ENCODE data around the gene SUGP1.
"Not testable (repeated sequence)": the region's sequence is repeated elsewhere in the genome, so short reads cannot be mapped to it uniquely, and the experiment has no call there.

SUGP1 gene

DNA sequence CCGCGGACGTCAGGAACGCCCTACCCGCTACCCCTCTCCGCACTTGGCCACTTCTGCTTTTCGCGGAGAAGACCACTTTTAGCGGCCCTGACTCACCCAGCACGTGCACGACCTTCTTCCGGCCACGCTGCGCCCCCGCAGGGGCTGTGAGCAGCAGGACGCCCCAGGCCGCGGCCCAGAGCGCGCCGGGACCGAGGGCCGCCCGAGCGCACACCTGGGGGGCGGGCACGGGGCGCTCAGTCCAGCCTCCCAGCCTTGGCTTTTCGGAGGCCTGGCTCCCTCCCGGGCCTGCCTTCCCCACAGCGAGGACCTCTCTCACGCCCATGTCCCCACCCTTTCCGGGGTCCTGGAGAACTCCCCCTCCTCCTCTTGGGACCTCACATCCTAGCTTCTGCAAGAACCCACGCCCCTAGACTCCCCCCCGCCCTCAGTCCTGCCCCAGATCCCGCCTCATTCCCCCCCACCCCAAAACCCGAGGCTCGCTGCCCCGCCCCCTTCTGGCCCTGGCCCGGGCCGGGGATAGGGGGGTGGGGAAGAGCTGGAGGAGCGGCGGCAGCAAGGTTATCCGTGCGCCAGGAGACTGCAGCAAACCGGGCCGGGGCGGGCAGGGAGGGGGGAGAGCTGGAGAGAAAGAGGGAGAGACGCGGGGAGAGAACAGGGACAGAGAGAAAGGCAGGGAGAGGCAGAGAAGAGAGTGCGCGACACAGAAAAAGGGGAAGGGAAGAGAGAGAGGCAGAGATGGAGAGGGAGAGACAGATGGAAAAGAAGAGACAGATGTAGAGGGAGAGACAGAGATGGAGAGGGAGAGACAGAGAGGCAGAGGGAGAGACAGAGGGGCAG, 58.7 kb downstream of the SUGP1 start:
- peak; percentile 44 for DNase-seq

DNA sequence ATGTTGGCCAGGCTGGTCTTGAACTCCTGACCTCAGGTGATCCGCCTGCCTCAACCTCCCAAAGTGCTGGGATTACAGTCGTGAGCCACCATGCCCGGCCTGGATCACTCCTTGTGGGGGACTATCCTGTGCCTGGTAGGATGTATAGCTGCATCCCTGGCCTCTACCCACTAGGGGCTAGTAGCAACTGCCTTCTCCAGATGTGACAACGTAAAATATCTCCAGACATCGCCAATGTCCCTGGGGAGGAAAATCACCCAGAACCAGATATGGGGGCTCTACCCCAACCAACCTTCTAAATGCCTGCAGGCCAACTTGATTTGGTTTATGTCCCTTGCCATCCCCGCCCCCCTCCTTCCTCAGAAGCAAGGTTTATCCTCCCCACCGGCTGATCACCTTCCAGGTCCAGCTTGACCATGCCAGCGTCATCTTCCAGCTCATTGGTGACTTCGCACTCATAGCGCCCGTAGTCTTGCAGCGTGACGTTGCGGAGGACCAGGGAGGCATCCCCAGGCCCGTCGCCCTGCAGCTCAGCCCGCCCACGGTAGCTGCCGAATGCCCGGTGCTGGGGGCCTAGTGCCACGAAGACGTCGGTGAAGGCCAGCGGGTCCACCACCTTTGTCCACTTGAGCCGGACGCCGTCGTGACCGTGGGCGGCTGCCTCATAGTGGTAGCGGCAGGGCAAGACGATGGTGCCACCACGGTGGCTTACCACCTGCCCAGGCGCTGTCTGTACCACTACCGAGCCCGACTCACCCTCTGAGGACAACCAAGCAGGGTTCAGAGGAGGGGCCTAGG, 59.7 kb downstream of the SUGP1 start:
- no peak for DNase-seq

DNA sequence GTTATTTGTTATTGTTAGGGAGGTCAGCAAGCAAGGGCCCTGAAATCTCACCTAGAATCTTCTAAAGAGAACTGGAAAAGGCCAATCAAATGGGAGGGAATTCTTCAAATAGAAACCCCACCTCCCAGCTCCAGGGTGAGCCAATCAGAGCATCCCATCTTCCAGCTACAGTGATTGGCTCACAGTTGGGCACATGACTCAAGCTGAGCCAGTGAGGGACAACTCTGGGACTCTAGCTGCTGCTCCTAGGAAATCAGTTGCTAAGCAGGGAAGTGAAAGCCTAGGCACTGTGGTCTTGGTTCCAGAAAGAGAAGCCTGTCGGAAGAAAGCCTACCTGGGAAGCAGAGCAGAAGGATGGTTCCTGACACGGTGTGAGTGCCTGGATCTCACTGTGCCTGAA, 60.6 kb downstream of the SUGP1 start:
- DNase-seq = peak; percentile 50

DNA sequence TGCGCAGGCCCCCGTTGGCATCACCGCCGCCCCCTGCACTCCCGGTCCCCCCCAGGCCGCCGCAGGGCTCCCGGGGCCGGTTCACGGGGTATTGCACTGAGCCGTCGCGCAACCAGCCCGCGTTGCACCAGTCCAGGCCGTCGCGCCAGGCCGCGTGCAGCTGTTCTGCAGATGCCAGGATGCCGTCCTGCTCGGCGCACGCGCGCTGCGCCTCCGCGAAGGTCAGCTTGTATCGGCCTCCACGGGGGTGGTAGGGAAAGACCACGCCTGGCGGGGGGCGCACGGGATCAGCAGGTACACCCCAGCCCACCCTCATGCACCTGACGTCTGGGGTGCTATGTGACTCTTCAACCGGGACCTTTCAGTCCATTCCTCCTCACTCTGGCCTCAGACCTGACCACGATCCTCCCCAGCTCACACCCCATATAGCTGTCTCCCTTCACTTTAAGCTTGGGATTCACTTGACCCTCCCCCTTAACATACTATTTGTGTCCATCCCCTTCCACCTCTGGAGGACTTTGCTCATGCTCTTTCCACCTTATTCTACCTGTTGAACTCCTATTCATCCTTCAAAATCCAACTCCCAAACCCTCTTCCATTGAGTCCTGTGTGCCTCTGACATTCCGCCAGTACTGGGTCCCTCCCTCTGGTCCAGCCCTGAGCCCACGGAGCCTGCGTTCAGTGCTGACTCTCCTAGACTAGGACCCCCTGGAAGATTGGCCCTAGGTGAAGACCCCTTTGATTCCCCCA, 61.5 kb downstream of the SUGP1 start:
- DNase-seq = no peak

DNA sequence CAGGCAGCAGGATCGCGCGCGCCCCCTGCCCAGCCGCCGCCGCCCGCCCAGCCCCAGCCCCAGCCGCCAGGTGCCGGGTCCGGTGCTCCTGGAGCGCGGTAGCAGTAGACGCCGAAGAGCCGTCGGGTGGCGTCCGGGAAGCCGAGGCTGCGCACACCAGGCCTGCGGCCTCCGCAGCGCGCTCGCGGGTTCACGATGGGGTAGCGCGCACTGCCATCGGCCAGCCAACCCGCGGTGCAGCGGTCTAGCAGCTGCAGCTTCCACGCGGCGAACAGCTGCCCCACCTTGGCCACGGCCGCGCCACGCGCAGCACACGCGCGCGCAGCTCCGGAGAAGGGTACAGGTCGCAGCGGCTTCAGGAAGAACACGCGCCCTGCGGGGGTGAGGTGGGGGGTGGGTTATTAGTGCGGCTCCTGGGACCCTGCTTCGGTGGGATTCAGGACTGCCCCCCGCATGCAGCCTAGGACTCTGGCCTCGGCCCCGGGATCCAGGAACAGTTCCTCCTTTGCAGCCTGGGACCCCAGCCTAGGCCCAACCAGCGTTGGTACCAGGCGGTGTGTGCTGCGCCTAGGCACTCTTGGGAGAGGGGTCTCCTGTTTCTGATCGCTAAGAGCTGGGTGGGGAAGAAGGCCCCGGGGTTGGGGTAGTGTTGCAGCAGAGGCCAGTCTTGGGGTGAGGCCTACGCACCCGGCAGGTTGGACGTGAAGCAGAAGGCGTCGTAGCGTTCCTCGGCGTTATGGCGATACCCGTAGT, 62.3 kb downstream of the SUGP1 start:
- no peak for DNase-seq

DNA sequence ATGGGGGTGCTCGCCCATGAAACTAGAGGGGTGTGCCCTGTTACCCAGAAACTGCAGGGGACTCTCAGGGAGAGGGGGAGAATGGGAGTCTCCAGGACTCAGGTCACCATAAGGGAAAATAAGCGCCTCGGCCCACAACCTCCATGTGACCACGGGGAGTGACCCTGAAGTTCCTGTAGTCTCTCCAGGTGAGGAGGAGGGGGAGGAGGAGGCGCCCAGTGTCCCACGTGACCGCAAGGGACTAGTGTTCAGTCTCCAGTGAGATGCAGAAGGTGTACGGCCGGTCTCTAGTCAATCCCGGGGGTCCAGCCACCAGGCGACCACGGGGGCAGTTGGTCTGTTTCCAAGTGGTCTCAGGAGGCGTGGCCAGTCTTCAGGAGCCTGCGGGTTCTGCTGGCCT, 63.2 kb downstream of the SUGP1 start:
- no peak for DNase-seq

DNA sequence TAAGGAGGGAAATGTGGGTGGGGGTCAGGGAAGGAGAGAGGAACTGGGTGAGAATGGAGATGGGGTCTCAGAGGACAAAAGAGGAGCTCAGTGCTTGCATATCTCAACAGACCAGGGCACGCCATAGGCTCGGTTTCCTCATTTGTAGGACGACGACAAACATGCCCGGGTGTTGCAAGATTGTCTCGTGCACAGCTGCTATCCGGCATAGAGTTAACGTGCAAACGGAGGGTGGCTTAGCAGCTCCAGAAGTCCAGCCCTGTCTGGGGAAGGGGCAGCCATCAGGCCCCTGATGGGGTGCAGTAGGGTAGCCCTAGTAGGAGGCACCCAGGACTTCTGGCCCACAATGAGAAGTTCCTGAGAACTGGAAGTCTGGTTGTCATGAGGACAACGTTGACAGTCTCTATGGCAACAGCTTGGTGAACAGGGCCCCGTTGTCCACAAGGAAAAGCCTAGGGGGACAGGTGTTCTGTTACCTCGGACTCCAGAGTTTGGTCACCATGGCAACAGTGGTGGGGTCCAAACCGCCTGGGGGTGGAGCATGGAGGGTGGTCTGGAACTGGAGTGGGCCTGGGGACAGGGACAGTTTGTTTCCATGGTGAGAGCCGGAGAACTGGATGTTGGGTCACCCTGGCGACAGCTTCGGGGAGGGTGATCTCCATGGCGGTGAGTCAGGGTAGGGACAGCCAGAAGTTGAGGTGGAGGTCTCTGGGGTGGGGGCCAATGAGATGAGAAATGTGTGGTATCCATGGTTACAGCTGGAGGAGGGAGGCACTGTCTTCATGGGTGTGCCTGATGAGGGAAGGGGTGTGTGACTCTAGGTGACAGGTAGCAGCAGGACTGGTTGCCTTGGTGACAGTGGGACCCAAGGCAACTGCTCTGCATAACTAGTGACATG, 64.0 kb downstream of the SUGP1 start:
- peak; percentile 28 for DNase-seq

- not testable (repeated sequence) for DNase-seq
These were observed 66.9 kb downstream of the SUGP1 start for GRCh38 chr19:19253409-19253808.

DNA sequence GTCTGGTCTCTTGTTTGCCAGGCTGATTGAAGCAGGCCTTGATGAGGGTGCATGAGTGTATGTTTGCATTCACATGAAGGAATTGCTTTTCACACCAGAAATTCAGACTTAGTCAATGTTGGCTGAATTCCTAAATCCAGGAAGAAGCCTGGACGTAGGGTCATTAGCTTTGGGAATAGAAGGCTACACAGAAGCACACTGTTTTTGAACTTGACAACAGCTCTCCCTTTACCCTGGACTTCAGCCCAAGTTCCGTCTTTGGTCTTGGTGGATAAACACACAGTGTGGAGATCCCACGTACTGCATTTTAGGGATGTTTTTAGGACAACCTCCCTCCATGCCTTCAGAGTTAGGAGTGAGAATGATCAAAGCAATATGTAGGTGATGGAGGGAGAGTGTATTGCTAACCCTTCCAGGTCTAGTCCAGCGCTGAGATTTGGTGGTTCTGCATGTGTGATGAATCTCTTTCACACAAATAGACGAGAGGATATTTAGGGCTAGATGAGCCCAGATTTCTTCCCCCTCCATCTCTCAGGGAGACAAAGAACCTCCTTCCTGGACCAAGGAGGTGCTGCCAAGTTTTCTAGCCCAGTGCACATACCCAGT, 70.0 kb downstream of the SUGP1 start:
- DNase-seq = no peak

DNA sequence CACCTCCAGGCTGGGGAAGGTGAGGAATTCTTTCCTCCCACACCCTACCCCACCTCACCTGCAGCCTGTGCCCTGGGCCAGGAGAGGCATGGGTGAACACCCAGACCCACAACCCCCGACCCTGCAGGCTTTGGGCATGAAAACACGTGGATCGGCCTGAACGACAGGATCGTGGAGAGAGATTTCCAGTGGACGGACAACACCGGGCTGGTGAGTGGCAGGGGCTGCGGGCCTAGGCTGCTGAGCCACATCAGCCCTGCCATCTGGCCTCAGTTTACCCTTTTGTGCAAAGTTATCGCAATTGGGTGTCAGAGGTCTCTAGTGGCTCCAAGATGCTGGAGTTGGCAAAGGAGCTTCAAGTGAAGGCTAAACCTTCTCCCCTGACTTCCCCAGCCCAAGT, 79.8 kb downstream of the SUGP1 start:
- DNase-seq = no peak

DNA sequence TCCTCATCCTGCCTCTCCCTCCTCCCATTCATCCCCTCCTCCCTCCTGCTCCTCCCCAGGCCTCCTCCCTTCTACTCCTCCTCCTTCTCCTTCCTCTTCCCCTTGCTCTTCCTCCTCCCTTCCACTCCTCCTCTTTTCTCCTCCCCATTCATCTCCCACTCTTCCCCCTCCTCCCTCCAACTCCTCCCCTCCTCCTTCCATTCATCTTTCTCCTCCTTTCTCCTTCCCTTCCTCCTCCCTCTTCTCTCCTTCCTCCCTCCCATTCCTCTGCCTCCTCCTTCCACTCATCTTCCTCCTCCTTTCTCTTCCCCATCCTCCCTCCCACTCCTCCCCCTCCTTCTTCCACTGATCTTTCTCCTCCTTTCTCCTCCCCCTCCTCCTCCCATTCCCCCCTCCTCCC, 80.6 kb downstream of the SUGP1 start:
- DNase-seq = no peak

GRCh38 chr19:19238126-19238894, 82.0 kb downstream of the SUGP1 start:
- no peak for DNase-seq

GRCh38 chr19:19236173-19236572, 84.1 kb downstream of the SUGP1 start:
- DNase-seq = no peak

GRCh38 chr19:19234220-19234816, 86.0 kb downstream of the SUGP1 start:
- DNase-seq = no peak

DNA sequence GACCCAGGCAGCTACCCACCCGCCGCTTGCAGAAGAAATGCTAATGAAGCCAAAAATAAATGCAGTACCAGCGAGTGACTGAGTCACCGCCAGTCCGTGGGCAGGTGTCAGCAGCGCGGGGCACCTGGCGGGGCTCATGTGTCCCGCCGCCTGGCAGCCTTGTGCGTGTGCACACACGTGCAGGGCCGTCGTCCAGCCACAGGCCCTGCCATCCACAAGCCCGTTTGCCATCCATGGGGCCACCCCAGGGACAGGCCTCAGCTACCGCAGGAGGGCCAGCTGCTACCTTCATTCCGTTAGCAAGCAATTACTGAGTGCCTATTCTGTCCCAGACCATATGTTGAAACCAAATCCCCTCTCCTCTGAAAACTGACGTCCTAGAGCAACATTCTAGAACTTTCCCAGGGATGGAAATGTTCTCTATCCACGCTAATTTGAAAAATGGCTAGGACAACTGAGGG, 88.0 kb downstream of the SUGP1 start:
- DNase-seq = no peak

DNA sequence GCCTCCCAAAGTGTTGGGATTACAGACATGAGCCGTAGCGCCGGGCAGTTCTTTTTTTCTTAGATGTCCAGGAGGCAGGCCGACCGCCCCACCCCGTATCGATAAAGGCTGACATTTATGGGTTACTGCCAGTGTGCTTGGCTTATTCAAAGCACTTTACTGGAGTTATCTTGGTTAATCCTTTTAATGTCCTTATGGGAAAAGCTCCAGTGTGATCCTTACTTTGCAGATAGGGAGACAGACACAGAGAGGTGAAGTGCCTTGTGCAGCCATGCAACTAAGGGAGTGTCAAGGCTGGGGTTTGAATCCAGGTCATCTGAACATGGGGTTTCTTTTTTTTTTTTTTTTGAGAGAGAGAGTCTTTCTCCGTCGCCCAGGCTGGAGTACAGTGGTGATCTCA, 89.3 kb downstream of the SUGP1 start:
- no peak for DNase-seq

GRCh38 chr19:19229701-19230100, 90.6 kb downstream of the SUGP1 start:
- DNase-seq = no peak

GRCh38 chr19:19227217-19227616, 93.1 kb downstream of the SUGP1 start:
- no peak for DNase-seq

GRCh38 chr19:19226663-19227062, 93.6 kb downstream of the SUGP1 start:
- DNase-seq = no peak

- no peak for DNase-seq
These were observed 94.1 kb downstream of the SUGP1 start for GRCh38 chr19:19226204-19226603.
